Measurements from ENCODE around the gene KIF5C. TPM values are rescaled to one million over a fixed set of nuclear protein-coding genes. Genes with fewer than 3 reads are reported as not detected.

KIF5C gene
- total RNA-seq, 4 donors from 2014 or later, result 0.75 to 3.2 (median 2.3) TPM

DNA sequence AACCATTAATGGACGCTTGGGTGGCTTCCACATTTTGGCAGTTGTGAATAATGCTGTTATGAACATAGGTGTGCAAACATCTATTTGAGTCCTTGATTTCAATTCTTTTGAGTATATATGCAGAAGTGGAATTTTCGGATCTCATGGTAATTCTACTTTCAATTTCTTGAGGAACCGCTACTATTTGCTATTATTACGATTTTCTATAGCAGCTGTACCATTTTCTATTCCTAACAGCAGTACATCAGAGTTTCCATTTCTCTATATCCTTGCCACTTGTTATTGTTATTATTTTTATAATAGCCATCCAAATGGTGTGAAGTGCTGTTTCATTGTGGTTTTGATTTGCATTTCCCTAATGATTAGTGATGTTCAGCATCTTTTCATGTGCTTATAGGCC lies 69.5 kb downstream of the KIF5C start:
- TF ChIP-seq, protein P1, sequence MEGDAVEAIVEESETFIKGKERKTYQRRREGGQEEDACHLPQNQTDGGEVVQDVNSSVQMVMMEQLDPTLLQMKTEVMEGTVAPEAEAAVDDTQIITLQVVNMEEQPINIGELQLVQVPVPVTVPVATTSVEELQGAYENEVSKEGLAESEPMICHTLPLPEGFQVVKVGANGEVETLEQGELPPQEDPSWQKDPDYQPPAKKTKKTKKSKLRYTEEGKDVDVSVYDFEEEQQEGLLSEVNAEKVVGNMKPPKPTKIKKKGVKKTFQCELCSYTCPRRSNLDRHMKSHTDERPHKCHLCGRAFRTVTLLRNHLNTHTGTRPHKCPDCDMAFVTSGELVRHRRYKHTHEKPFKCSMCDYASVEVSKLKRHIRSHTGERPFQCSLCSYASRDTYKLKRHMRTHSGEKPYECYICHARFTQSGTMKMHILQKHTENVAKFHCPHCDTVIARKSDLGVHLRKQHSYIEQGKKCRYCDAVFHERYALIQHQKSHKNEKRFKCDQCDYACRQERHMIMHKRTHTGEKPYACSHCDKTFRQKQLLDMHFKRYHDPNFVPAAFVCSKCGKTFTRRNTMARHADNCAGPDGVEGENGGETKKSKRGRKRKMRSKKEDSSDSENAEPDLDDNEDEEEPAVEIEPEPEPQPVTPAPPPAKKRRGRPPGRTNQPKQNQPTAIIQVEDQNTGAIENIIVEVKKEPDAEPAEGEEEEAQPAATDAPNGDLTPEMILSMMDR (IDR thresholded peaks at IDR 0.05), result no peak
- TF ChIP-seq POLR2AphosphoS5 (IDR thresholded peaks at IDR 0.05) (no peak), POLR2A (IDR thresholded peaks at IDR 0.05) (no peak), EP300 (IDR thresholded peaks at IDR 0.05; ENCODE audit: low read depth) (no peak)
- Histone ChIP-seq H3K4me3 (no peak overlapping the region), H3K4me1 (no peaks in the 10 kb centered on the region), H3K36me3 (no peaks in the 10 kb centered on the region), H3K9me3 (no peaks in the 10 kb centered on the region), H3K27me3 (no peaks in the 10 kb centered on the region), H3K27ac (no peak overlapping the region)
- intact Hi-C loops (cut with DNase I; ENCODE audit: low total_unique reads), result no loop called here
- no peak for DNase-seq
- 89 to 90% methylated on average over 4 of the region's 4 CpGs for WGBS, 2 donors (ENCODE audit: low coverage in 1 of 2)
- in situ Hi-C loops (cut with MboI; ENCODE audit: low pct_ligation_motif_present in 1 of 4, low pct_unique_long_range_greater_than_20kb in 1 of 4, low sequenced_read_pairs in 3 of 4), result no loop called here

DNA sequence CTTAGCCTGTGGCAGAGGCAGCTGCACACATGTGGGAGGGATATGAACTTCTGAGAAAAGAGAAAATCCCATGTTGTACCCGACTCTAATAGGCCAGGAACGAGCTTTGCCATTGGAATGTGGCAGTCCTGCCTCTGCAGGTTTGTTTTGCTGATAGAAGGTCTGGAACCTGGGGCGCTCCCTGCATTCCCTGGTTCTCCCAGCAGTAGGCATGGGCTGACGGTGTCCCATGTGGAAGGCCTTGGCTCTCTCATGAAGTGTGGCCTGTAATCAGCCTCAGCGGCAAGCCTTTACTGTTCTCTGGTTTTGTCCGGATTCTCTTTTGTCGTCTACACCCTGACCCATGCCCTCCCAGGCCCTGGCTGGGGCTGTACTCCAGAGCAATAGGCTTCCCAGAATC lies 72.3 kb downstream of the KIF5C start:
- in situ Hi-C loops (cut with MboI; ENCODE audit: low pct_ligation_motif_present in 1 of 4, low pct_unique_long_range_greater_than_20kb in 1 of 4, low sequenced_read_pairs in 3 of 4) (no loop called here), intact Hi-C loops (cut with DNase I; ENCODE audit: low total_unique reads) (no loop called here)
- 96% methylated on average over 7 of the region's 7 CpGs; no CpG with 5 or more reads in 1 of the 2 donors for WGBS, 2 donors (ENCODE audit: low coverage in 1 of 2)
- Histone ChIP-seq H3K27ac (no peak overlapping the region), H3K9me3 (no peaks in the 10 kb centered on the region), H3K36me3 (no peaks in the 10 kb centered on the region), H3K27me3 (no peaks in the 10 kb centered on the region), H3K4me3 (no peak overlapping the region), H3K4me1 (no peaks in the 10 kb centered on the region)
- DNase-seq, result no peak
- TF ChIP-seq POLR2A (IDR thresholded peaks at IDR 0.05) (no peak), POLR2AphosphoS5 (IDR thresholded peaks at IDR 0.05) (no peak), EP300 (IDR thresholded peaks at IDR 0.05; ENCODE audit: low read depth) (no peak)
- TF ChIP-seq, protein P1 (IDR thresholded peaks at IDR 0.05), result no peak

DNA sequence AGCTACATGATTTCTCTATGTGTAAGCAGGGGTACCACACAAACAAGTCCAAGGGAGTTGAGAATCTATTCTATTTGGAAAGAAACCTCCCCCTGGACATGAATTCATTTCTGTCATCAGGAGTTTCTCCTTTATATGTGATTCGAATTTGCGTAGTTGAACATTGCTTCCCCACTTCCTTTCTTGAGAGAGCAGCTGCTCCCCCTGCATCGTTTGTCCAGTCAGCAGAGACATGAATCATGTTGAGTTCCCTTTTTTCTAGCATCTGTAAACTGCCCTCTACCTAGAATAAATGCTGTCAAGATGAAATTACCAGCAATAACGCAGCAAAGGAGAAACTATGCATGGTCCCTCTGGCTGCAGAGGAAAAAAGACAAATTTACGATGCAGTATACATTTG lies 73.8 kb downstream of the KIF5C start:
- TF ChIP-seq POLR2AphosphoS5 (IDR thresholded peaks at IDR 0.05), result no peak
- no peak for TF ChIP-seq EP300 (IDR thresholded peaks at IDR 0.05; ENCODE audit: low read depth)
- TF ChIP-seq, protein P1 (IDR thresholded peaks at IDR 0.05), result no peak
- no peak for TF ChIP-seq POLR2A (IDR thresholded peaks at IDR 0.05)
- H3K27me3 ChIP-seq, result no peaks in the 10 kb centered on the region
- no peak overlapping the region for H3K4me3 ChIP-seq
- no peaks in the 10 kb centered on the region for H3K9me3 ChIP-seq
- H3K27ac ChIP-seq, result no peak overlapping the region
- no peaks in the 10 kb centered on the region for H3K4me1 ChIP-seq
- 52 to 56% methylated on average over 3 to 5 of the region's 5 CpGs for WGBS, 2 donors (ENCODE audit: low coverage in 1 of 2)
- intact Hi-C loops (cut with DNase I; ENCODE audit: low total_unique reads), result no loop called here
- DNase-seq, result no peak
- in situ Hi-C loops (cut with MboI; ENCODE audit: low pct_ligation_motif_present in 1 of 4, low pct_unique_long_range_greater_than_20kb in 1 of 4, low sequenced_read_pairs in 3 of 4), result no loop called here
- H3K36me3 ChIP-seq, result no peaks in the 10 kb centered on the region

DNA sequence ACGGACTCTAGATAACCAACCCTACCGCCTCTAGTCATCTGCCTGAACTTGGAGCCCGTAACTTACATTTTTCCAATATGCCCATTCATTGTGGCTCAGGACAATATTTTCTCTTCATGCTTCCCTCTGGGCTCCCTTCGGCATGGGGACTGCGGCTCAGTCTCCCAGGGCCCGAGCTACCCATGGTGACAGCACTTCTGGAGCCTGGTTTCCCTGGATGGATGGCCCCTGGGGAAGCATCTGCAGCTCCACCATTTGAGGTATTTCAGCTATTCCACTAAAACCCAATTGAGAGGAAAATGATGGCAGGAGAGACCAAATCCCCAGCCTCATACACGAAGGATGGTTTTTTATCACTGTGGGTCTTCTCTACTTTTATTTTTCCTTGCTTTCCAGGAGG lies 74.3 kb downstream of the KIF5C start:
- intact Hi-C loops (cut with DNase I; ENCODE audit: low total_unique reads), result no loop called here
- no peak for DNase-seq
- in situ Hi-C loops (cut with MboI; ENCODE audit: low pct_ligation_motif_present in 1 of 4, low pct_unique_long_range_greater_than_20kb in 1 of 4, low sequenced_read_pairs in 3 of 4), result no loop called here

More for the DNA sequence above, 74.3 kb downstream of the KIF5C start:
- Histone ChIP-seq H3K4me3 (no peak overlapping the region), H3K9me3 (no peaks in the 10 kb centered on the region), H3K27me3 (no peaks in the 10 kb centered on the region), H3K27ac (no peak overlapping the region), H3K36me3 (no peaks in the 10 kb centered on the region), H3K4me1 (no peaks in the 10 kb centered on the region)
- 90% methylated on average over 4 to 7 of the region's 7 CpGs for WGBS, 2 donors (ENCODE audit: low coverage in 1 of 2)
- TF ChIP-seq POLR2AphosphoS5 (IDR thresholded peaks at IDR 0.05), result no peak
- no peak for TF ChIP-seq EP300 (IDR thresholded peaks at IDR 0.05; ENCODE audit: low read depth)
- TF ChIP-seq POLR2A (IDR thresholded peaks at IDR 0.05), result no peak
- TF ChIP-seq, protein P1 (IDR thresholded peaks at IDR 0.05), result no peak
